Globus pallidus (tissue), 1 donor: ENCODE data around the gene NGRN.
"Not testable (repeated sequence)": the region's sequence is repeated elsewhere in the genome, so short reads cannot be mapped to it uniquely, and the experiment has no call there.

Experiments used
- DNase-seq: peaks from one replicate; pipeline ENCODE4 v3.0.0-alpha.2; 2015; ENCODE audit warnings: low spot score

NGRN gene

GRCh38 chr15:90281637-90282036 lies 16.2 kb downstream of the NGRN start:
- not testable (repeated sequence) for DNase-seq

GRCh38 chr15:90286678-90287077 lies 21.2 kb downstream of the NGRN start:
- no peak for DNase-seq

- DNase-seq, result no peak
Measured at GRCh38 chr15:90287101-90287500, 21.6 kb downstream of the NGRN start.

- DNase-seq, result no peak
Measured at GRCh38 chr15:90287946-90288345, 22.5 kb downstream of the NGRN start.

- no peak for DNase-seq
Measured at GRCh38 chr15:90291679-90292356, 26.3 kb downstream of the NGRN start.

- DNase-seq, result peak; percentile 26
Measured at GRCh38 chr15:90293040-90293810, 27.8 kb downstream of the NGRN start.

- no peak for DNase-seq
Measured at GRCh38 chr15:90294159-90294558, 28.7 kb downstream of the NGRN start.

- no peak for DNase-seq
Measured at GRCh38 chr15:90294601-90295269, 29.3 kb downstream of the NGRN start.

- DNase-seq, result no peak
Measured at GRCh38 chr15:90295270-90295648, 29.8 kb downstream of the NGRN start.

GRCh38 chr15:90296316-90296884 lies 30.9 kb downstream of the NGRN start:
- not testable (repeated sequence) for DNase-seq

GRCh38 chr15:90297021-90297420 lies 31.5 kb downstream of the NGRN start:
- no peak for DNase-seq

- no peak for DNase-seq
Measured at GRCh38 chr15:90300541-90300940, 35.1 kb downstream of the NGRN start.

GRCh38 chr15:90300988-90301706 lies 35.7 kb downstream of the NGRN start:
- DNase-seq, result no peak

- DNase-seq, result no peak
Measured at GRCh38 chr15:90301707-90302300, 36.3 kb downstream of the NGRN start.

- not testable (repeated sequence) for DNase-seq
Measured at GRCh38 chr15:90305355-90305754, 39.9 kb downstream of the NGRN start.

GRCh38 chr15:90305932-90306331 lies 40.5 kb downstream of the NGRN start:
- DNase-seq, result no peak

GRCh38 chr15:90306560-90306959 lies 41.1 kb downstream of the NGRN start:
- no peak for DNase-seq

- no peak for DNase-seq
Measured at GRCh38 chr15:90307661-90308060, 42.2 kb downstream of the NGRN start.

GRCh38 chr15:90309020-90309419 lies 43.5 kb downstream of the NGRN start:
- DNase-seq, result no peak

GRCh38 chr15:90315278-90315982 lies 50.0 kb downstream of the NGRN start:
- peak; percentile 60 for DNase-seq

- no peak for DNase-seq
Measured at GRCh38 chr15:90316139-90316538, 50.7 kb downstream of the NGRN start.
